Measurements from ENCODE around the gene CDKN1A. TPM values are rescaled to one million over a fixed set of nuclear protein-coding genes. Genes with fewer than 3 reads are reported as not detected.

The CDKN1A gene
- 2.3 and 8.5 TPM in 2 replicates for total RNA-seq (2011; cell fraction: chromatin; rRNA removed; ENCODE audit: low replicate concordance)
- total RNA-seq (2011; cell fraction: nucleolus; rRNA removed): 6.4 and 8.2 TPM in 2 replicates
- 5.9 and 9.0 TPM in 2 replicates for total RNA-seq (2011; cell fraction: nucleoplasm; rRNA removed)
- total RNA-seq (2014; rRNA removed) (5.1 and 5.6 TPM in 2 replicates), total RNA-seq (2014; rRNA removed; fragmentation: Illumina TruSeq; extraction: Trizol) (2.5 and 3.3 TPM in 2 replicates), total RNA-seq (2015; rRNA removed; fragmentation: Illumina TruSeq; extraction: Trizol) (2.1 TPM in 2 replicates), total RNA-seq (2021) (7.3 and 8.1 TPM in 2 replicates), polyA plus RNA-seq (2011; rRNA removed) (7.6 and 9.2 TPM in 2 replicates), polyA plus RNA-seq (2014; fragmentation: Illumina TruSeq; extraction: Trizol) (5.8 and 7.7 TPM in 2 replicates), polyA plus RNA-seq (2014; fragmentation: Nextera tagmentation; extraction: Ambion mirVana) (under 1 TPM; 0.25 to 0.49 TPM), polyA plus RNA-seq (2014; rRNA removed) (5.9 and 7.0 TPM in 2 replicates), polyA minus RNA-seq (2011; rRNA and poly(A)+ RNA removed) (2.5 and 3.7 TPM in 2 replicates), Bru-seq, nascent RNA (percentile 59 among the genes with signal in this experiment), BruChase-seq, experiment 1, labeled RNA remaining after a 2-hour chase (percentile 49 among the genes with signal in this experiment), BruChase-seq, experiment 2, labeled RNA remaining after a 6-hour chase (percentile 54 among the genes with signal in this experiment)
- 10.9 and 18.9 TPM in 2 replicates for polyA plus RNA-seq (2011; cell fraction: cytosol; rRNA removed)
- 9.1 and 12.7 TPM in 2 replicates for polyA plus RNA-seq (2011; cell fraction: nucleus; rRNA removed)
- polyA plus RNA-seq (2012): 8.9 and 18.7 TPM in 2 replicates
- polyA minus RNA-seq (2011; cell fraction: cytosol; rRNA and poly(A)+ RNA removed): 3.7 and 5.2 TPM in 2 replicates
- 3.1 and 4.0 TPM in 2 replicates for polyA minus RNA-seq (2011; cell fraction: nucleus; rRNA and poly(A)+ RNA removed)
- long read RNA-seq, experiment 1, transcript CDKN1A-201 (3 exons, 2,180 nt): major isoform, 17 of 29 reads
- long read RNA-seq, experiment 1, partial matches to known transcripts: 7 of 29 reads
- long read RNA-seq, experiment 1, other reads (novel, unspliced or antisense): 5 of 29 reads
- long read RNA-seq, experiment 2, transcript CDKN1A-201 (3 exons, 2,180 nt): major isoform, 5 of 11 reads
- long read RNA-seq, experiment 2, partial matches to known transcripts: 0 of 11 reads
- long read RNA-seq, experiment 2, other reads (novel, unspliced or antisense): 6 of 11 reads
- long read RNA-seq, experiment 3, transcript CDKN1A-201 (3 exons, 2,180 nt): major isoform, 5 of 5 reads
- long read RNA-seq, experiment 3, partial matches to known transcripts: 0 of 5 reads
- long read RNA-seq, experiment 3, other reads (novel, unspliced or antisense): 0 of 5 reads

- H3K27ac ChIP-seq (ENCODE audit: extremely low read depth, low read depth, low read length): peak within 1 kb of the TSS; percentile 68; the same call in 1 of the 3 replicates
- no peak for FAIRE-seq
- no peaks in the 10 kb centered on the region; the same call in 2 of the 3 replicates for H3K79me2 ChIP-seq (ENCODE audit: control insufficient read depth, insufficient read depth, low read length)
- peak; percentile 64; the same call in 1 of the 2 replicates for TF ChIP-seq MTA1 (IDR thresholded peaks at IDR 0.05; ENCODE audit: borderline replicate concordance)
- TF ChIP-seq COPS2 (conservative IDR thresholded peaks at IDR 0.05): no peak
- TF ChIP-seq PHF8 (IDR thresholded peaks at IDR 0.05; ENCODE audit: borderline replicate concordance, low read length): peak; percentile 50; the same call in 1 of the 2 replicates
- no peak for TF ChIP-seq ZNF644 (tag; IDR thresholded peaks at IDR 0.05; ENCODE audit: low read depth)
- 0 out of 2 replicates have a peak, but pooled peaks have one; percentile 33 for TF ChIP-seq GMEB1 (CRISPR knock-in tag; IDR thresholded peaks at IDR 0.05)
- TF ChIP-seq ZEB2 (IDR thresholded peaks at IDR 0.05): peak; percentile 62; the same call in 1 of the 2 replicates
- no peak for TF ChIP-seq ZNF184 (CRISPR knock-in tag; IDR thresholded peaks at IDR 0.05)
- no peak for TF ChIP-seq ZBTB49 (CRISPR knock-in tag; IDR thresholded peaks at IDR 0.05; ENCODE audit: borderline replicate concordance)
- no peak for TF ChIP-seq CBFA2T2 (conservative IDR thresholded peaks at IDR 0.05)
- peak; percentile 63 for TF ChIP-seq TAF1 (IDR thresholded peaks at IDR 0.05; ENCODE audit: control insufficient read depth, extremely low read depth, insufficient read depth, low read length, severe bottlenecking)
- no peak for TF ChIP-seq DACH1 (IDR thresholded peaks at IDR 0.05; ENCODE audit: partially characterized antibody)
These were observed at the start of gene CDKN1A for GRCh38 chr6:36678488-36679042. Gene CDKN1A, plus strand, starts transcription at chr6:36678714. Its CDS starts 5,388 bp downstream, at chr6:36684102.

More at GRCh38 chr6:36678488-36679042, at the start of gene CDKN1A:
- ChIA-PET POLR2A (interaction anchor here (0.6 to 3.3 kb wide), 12 partner anchors 10 to 532 kb away, joined by 3 to 16 read pairs (median 3); no protein-coding TSS in a partner anchor), CTCF (ENCODE audit: low intra/inter-chr PET ratio) (interaction anchor here (0.5 to 3.1 kb wide), 2 partner anchors 63 to 373 kb away, joined by 4 to 27 read pairs; no protein-coding TSS in a partner anchor)
- DNase-seq (ENCODE audit: extremely low read depth in 1 of 4, low spot score in 3 of 4): peak; percentile 89 to 91 (median 90)
- peak within 1 kb of the TSS; percentile 50 for H3K4me3 ChIP-seq
- H3K36me3 ChIP-seq (ENCODE audit: control insufficient read depth, insufficient read depth, low read length): no peaks in the 10 kb centered on the region
- H2AFZ ChIP-seq (ENCODE audit: low read depth, low read length): peak within 1 kb of the TSS; percentile 85
- peaks cover 33 to 35% of the 10 kb centered on the region in 2 experiments for H3K4me1 ChIP-seq (replicated peaks in 1 of 2; ENCODE audit: control insufficient read depth in 2 of 2, insufficient read depth in 2 of 2, low read length in 2 of 2)
- peak within 1 kb of the TSS; percentile 83 for H3K4me2 ChIP-seq (ENCODE audit: insufficient read depth, low read length)
- under 1% methylated on average over 63 of the region's 63 CpGs for WGBS (ENCODE audit: insufficient coverage, low coverage, missing lambda C conversion rate)
- no peaks in the 10 kb centered on the region for H3K9me1 ChIP-seq (ENCODE audit: control insufficient read depth, insufficient read depth, low read length)
- H3K27me3 ChIP-seq (ENCODE audit: control insufficient read depth in 2 of 2, insufficient read depth in 2 of 2, low read length in 2 of 2): peaks cover 23 to 36% of the 10 kb centered on the region in 2 experiments
- H3K9me3 ChIP-seq (replicated peaks; ENCODE audit: control insufficient read depth, insufficient read depth, low read depth, low read length): no peaks in the 10 kb centered on the region
- no TSS peak for BruUV-seq (replicated peaks)
- ATAC-seq: peak; percentile 90
- intact Hi-C loops (cut with micrococcal nuclease) (loop anchor here (10.0 kb wide), 1 partner anchor 254 kb away; no protein-coding TSS in a partner anchor), in situ Hi-C loops (cut with MboI) (no loop called here)
- H3K9ac ChIP-seq (ENCODE audit: insufficient read depth in 1 of 2, low read depth in 2 of 2, low read length in 2 of 2): peak within 1 kb of the TSS; percentile 76 to 91
- H4K20me1 ChIP-seq (replicated peaks; ENCODE audit: control insufficient read depth, insufficient read depth, low read length): no peaks in the 10 kb centered on the region

All from K562 (cell line).